Posterior cingulate gyrus (tissue), 11 donors: ENCODE results near the gene AKT1S1.

Source experiments
- DNase-seq, 10 donors: peaks; one replicate each; pipeline versions ENCODE4 v3.0.0 to v3.0.0-alpha.2; 2020 to 2021; ENCODE audit warnings: mixed read lengths in 3 of 10
- intact Hi-C: fragments of 100-400 bp; cut with DNase I; formaldehyde crosslinking; loops from one replicate; pipeline ENCODE4 v1.15.1; 2023

Gene AKT1S1

DNA sequence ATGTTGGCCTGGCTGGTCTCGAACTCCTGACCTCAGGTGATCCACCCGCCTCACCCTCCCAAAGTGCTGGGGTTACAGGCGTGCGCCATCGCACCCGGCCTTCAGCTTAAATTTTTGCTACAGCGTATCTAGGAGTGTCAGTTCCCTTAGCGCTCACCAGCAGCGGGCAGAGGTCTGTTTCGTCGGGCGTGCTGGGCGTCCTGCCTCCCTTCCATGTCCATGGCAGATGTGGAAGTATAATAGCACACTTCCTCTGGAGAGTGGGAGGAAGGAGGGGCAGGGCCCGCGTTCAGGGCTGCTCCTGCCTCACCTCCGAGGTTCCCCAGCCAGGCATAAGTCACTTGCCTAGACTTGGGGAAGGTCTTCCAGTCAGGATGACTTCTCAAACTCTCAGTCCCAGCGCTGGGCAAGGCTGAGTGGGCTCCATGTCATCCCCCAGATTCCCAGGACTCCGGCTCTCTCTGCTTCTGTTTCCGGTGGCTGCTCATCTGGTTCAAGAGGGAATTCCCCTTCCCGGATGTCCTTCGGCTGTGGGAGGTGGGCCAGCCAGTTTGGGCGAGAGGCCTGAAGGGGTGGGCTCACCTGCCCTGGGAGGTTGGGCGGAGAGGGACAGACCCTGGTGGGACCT, 10.0 kb upstream of the AKT1S1 start:
- intact Hi-C loops = no loop called here
- no peak for DNase-seq

DNA sequence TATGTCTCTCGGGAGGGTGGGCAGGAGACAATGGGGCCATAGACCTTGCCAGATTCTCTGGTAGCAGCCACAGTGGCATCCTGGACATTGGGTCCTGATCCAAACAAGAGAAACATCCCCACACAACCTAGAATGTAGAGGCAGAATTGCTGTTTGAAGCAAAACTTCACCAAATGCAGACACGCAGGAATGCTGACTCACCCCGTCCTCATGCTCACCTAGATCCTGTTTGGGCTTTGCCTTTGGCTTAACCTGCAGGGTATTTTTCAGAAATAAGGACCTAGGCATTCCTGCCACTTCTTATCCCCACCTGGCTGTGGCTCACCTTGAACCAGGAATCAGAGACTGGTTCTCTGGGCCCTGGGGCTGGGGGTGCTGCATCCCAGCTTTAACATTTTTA, 7.6 kb upstream of the AKT1S1 start:
- intact Hi-C loops = no loop called here
- no peak for DNase-seq

GRCh38 chr19:49884109-49884508, 7.0 kb upstream of the AKT1S1 start:
- intact Hi-C loops = no loop called here
- no peak for DNase-seq

GRCh38 chr19:49883094-49883493, 5.9 kb upstream of the AKT1S1 start:
- DNase-seq = no peak
- intact Hi-C loops = no loop called here

DNA sequence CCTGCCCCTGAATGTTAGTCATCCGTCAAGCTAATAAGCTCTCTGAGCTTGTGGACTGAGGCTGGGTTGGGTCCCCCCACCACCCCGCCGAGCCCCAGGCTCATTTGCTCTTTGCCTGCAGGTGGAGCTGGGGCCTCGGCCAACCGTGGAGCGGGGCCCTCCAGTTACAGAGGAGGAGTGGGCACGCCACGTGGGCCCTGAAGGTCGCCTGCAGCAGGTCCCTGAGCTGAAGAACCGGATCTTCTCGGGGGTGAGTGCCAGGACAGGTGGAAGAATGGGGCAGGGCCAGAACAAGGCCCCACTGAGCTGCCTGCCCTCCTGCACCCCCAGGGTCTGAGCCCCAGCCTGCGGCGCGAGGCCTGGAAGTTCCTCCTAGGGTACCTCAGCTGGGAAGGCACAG, 5.5 kb upstream of the AKT1S1 start:
- intact Hi-C loops = no loop called here
- DNase-seq = no peak

- no peak for DNase-seq
These were observed 4.7 kb upstream of the AKT1S1 start for GRCh38 chr19:49881672-49882394.

DNA sequence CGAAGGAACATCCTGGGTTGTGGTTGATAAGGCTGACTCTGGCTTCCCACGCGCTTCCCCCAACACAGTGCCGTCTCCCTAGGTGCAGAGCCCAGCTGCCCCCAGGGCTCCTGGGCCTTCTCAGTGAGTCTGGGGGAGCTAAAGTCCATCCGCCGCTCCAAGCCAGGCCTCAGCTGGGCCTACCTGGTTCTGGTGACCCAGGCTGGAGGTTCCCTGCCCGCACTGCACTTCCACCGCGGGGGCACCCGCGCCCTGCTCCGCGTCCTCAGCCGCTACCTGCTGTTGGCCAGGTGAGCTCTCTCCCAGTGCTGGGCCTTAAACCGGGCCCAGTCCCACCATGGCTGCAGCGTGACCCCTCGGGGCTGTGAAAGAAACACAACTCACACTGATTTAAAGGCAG, 4.0 kb upstream of the AKT1S1 start:
- intact Hi-C loops = no loop called here

More at GRCh38 chr19:49881672-49882394, 4.7 kb upstream of the AKT1S1 start:
- intact Hi-C loops = no loop called here

GRCh38 chr19:49880162-49880869, 3.2 kb upstream of the AKT1S1 start:
- DNase-seq = no peak
- intact Hi-C loops = no loop called here

More for the DNA sequence above, 4.0 kb upstream of the AKT1S1 start:
- DNase-seq = no peak

DNA sequence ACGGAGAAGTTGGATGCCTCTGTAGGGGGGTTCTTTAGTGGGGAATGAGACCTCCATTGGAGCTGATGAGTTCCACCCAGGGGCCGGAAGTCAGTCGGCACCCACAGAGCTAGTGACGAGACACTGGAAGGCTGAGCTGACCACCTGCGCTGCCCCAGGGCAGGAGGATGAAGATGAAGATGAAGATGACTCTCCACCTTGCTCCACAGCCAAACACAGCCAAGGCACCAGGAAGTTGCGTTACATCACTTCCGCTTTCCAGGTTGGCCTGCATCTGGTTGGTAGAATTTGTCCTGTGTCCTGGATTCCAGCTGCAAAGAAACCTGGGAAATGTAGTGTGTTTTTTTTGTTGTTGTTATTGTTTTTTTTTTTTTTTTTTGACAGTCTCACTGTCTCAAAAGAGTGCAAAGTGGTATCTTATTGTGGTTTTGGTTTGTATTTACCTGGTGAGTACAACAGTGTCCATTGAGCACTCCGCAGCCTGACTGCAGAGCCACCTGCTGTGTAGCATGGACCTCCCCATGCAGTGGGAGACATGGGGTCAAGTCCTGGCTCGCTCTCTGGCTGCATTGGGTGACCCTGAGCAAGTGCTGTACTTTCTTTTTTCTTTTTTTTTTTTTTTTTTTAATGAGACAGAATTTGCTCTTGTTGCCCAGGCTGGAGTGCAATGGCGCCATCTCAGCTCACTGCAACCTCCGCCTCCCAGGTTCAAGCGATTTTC, 2.2 kb upstream of the AKT1S1 start:
- DNase-seq = no peak
- intact Hi-C loops = loop anchor here (10.0 kb wide), 1 partner anchor 385 kb away; the partner anchor contains the start of gene RPS11

- no peak for DNase-seq
- intact Hi-C loops = loop anchor here (10.0 kb wide), 1 partner anchor 384 kb away; the partner anchor contains the start of gene RPS11
These were observed 1.6 kb upstream of the AKT1S1 start for GRCh38 chr19:49878744-49879070.

GRCh38 chr19:49877879-49878743, 956 bp upstream of the AKT1S1 start:
- intact Hi-C loops = loop anchor here (1.0 to 10.0 kb wide), 3 partner anchors 28 to 383 kb away; partner anchors contain the start of genes FUZ and RPS11
- DNase-seq = peak; percentile 89 to 99 (median 95)

DNA sequence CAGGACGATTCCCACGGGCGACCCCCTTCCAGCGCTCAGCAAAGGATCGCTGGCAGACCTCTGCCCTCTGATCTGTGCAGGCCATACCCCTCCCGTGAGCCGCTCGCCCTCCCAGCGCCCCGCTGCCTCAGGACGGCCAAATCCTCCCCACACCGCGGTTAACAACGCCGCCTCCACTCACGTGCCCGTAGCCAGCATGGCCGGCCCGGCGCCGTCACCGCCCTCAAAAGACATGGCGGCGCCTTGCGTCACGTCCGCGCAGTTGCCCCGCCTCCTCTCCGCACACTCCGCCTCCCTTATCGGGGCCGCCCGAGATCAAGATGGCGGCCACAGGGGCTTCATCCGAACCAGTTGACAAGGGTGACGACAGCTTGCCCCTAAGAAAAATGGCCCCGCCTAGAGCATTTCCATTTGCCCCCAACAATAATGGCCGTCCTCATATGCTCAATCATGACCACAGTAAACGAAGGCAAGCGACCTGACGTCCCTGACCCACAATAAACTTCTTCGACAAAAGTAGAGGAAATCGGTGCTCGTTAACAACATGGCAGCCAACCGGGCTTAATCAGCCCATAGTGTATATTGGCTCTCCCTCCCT, 634 bp downstream of the AKT1S1 start:
- intact Hi-C loops = loop anchor here (1.0 to 10.0 kb wide), 3 partner anchors 26 to 382 kb away; partner anchors contain the start of genes FUZ and RPS11
- DNase-seq = peak; percentile 96 to 100 (median 98)

DNA sequence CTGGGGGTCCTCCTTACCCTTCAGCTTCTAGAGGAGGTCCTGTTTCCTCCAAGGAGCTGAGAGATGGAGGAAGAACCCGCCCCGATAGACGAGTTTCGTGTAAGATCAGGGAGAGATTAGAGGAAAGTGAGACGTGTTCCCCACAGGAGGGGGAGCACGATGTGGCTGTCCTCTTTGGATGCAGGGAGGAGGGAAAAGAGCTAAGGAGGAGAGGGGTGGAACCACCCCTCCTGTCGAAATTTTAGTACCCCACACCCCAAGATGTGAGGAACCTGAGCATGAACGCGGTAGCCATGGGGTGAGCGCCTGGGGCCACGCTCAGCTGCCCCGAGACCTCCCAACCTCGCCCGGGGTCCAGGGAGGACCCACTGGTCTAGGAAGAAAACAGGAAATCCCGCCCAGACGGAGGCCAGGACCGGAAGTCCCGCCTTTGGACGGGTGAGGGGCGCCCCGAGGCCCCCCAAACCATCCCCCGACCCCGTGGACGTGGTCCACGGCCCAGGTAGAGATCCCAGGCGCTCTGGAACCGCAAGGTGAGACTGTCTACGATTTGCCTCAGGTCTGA, 1.2 kb downstream of the AKT1S1 start:
- intact Hi-C loops = loop anchor here (10.0 kb wide), 1 partner anchor 381 kb away; the partner anchor contains the start of gene RPS11
- peak; percentile 56 to 95 (median 70) for DNase-seq

DNA sequence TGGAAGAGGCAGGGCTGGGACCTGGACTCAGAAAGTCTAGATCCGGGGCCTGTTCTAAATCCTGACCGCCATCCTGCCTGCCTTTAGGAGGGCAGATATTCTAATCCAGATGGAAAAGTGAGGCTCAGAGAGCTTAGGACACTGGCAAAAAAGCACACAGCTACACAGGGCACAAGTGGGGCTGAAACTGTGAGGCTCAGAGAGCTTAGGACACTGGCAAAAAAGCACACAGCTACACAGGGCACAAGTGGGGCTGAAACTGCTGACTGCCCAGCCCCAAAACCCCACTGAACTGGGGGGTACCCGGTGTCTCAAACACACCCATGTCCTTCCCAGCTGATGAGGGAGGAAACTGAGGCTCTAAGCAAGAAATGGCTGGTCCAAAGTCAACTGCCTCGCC, 2.0 kb downstream of the AKT1S1 start:
- no peak for DNase-seq
- intact Hi-C loops = loop anchor here (10.0 kb wide), 1 partner anchor 380 kb away; the partner anchor contains the start of gene RPS11

DNA sequence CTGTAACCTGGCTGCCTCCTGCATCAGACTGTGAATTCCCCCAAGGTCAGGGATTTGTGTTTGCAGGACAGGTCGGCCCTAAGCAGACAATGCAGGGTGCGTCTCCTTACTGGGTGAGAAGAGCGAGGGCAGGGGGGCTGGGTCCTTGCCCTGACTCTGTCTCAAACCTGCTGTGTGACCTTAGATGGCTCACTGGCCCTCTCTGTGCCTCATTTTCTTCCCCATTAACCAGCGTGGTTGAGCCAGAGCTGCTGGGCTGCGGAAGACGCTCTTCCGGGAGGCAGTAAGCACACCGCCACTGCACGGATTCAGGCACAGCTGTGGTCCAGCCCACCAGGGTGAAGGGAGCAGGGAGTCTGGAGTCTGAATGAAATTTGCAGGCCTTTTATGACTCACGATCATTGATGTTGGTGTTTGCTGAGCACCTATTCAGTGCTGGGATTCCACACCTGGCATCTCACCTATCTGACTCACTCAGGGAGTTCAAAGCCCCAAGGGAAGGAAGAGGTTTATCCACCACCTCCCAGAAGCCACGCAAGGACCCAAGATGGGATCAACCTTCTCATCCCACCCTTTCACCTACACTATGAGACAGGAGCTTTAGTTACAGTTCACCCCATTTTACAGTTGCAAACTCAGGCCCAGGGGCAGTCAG, 2.5 kb downstream of the AKT1S1 start:
- intact Hi-C loops = loop anchor here (10.0 kb wide), 1 partner anchor 380 kb away; the partner anchor contains the start of gene RPS11
- DNase-seq = no peak

DNA sequence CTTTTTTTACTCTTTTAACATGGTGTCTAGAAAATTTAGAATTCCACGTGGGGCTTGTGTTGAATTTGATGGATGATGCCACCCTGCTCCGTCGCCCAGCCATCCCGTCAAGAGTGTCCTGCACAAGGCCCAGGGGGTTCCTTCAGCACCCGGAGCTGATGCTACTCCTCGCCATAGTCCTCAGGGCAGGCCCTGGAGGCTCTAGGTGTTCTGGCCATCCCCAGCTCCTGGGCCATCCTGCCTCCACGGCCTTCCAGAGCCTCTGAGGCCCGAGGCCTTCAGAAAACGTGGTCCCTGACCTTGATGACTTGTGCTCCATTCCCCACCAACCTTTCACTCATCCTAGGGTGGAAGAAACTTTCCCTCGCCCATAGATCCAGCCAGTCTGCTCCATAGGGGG, 3.3 kb downstream of the AKT1S1 start:
- DNase-seq = no peak
- intact Hi-C loops = loop anchor here (10.0 kb wide), 1 partner anchor 379 kb away; the partner anchor contains the start of gene RPS11

DNA sequence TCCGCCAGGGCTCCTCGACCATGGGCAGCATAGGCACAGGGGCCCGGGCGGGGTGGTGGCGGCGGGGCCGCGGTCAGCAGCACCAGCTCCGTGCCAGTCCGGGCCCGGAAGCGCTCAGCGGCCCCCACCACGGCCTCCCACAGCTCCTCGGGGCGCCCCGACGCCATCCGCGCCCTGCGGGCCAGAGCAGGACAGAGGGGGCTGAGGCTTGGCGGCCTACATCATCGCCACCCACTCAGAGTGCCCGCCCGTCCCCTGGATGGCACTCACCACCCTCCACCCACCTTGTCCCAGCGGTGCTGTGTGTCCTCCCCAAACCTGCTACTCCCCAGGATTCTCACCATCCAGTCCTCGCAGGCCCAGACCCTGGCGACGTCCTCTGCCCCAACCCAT, 4.0 kb downstream of the AKT1S1 start:
- intact Hi-C loops = loop anchor here (10.0 kb wide), 1 partner anchor 378 kb away; the partner anchor contains the start of gene RPS11
- DNase-seq = no peak
